Muscle of arm (tissue), 12 donors: ENCODE measurements around the gene FGD6. TPM values are rescaled to one million over a fixed set of nuclear protein-coding genes. Genes with fewer than 3 reads are reported as not detected.
"Not testable (repeated sequence)": the region's sequence is repeated elsewhere in the genome, so short reads cannot be mapped to it uniquely, and the experiment has no call there.

Source experiments
- DNase-seq: peaks from one replicate; pipeline ENCODE4 v3.0.0-alpha.2; 2013
- polyA plus RNA-seq, 12 donors: library from polyadenylated mRNA; unstranded; fragments of 120-200 nt; gene quantifications; one replicate each; pipeline ENCODE4 v1.2.1, GENCODE V29; 2013; ENCODE audit not compliant: insufficient read length in 12 of 12

FGD6 gene
- polyA plus RNA-seq, 12 donors: 4.1 to 13.8 (median 5.8) TPM; not detected in 1

DNA sequence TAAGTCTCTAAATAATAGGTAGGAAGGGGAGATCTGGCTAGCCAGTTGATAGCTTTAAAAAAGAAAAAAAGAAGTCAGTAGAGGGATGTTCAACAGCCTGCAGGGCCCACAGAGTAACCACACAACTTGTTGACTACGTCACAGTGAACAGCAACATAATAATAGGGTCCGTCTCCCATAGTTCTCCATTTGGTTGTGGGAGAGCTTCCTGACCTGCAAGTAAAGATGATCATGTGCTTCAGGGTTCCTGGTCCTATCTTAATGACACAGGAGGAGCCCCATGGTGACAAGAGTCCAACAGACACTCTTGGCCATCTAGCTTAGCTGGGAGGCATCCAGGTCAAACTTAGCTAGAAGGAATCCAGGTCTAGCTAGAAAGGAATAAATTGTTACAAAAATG, 36.2 kb downstream of the FGD6 start:
- no peak for DNase-seq

DNA sequence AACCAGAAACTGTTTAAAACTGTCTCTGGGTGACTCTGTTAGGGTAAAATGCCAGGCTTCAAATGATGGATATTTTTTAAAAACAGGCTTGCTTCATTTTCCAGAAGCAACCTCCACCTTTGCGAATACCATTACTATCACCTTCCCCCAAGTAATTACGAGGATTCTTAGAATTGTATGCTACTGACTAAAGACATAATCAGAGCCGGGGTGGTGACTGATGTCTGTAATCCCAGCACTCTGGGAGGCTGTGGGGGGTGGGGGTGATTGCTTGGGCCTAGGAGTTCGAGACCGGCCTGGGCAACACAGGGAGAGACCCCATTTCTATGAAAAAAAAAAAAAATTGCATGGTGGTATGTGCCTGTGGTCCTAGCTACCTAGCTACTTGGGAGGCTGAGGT, 38.3 kb downstream of the FGD6 start:
- no peak for DNase-seq

DNA sequence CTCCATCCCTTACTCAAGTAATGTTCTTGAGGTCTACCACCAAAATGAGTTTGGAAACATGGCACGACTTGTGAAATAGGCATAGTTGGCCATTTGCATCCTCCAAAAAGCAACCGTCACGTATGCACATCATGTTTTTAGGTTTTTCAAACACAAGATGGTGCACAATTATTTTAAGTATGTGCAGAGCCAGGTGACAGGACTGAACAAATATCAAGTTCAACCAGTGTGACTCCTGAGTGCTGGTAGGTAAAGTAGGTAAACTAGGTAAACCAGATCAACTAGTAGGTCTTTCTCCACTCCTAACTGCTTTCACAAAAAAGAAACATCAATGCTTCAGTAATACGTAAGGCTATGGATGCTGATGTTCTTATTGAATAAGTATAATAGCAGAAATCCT, 39.1 kb downstream of the FGD6 start:
- no peak for DNase-seq

DNA sequence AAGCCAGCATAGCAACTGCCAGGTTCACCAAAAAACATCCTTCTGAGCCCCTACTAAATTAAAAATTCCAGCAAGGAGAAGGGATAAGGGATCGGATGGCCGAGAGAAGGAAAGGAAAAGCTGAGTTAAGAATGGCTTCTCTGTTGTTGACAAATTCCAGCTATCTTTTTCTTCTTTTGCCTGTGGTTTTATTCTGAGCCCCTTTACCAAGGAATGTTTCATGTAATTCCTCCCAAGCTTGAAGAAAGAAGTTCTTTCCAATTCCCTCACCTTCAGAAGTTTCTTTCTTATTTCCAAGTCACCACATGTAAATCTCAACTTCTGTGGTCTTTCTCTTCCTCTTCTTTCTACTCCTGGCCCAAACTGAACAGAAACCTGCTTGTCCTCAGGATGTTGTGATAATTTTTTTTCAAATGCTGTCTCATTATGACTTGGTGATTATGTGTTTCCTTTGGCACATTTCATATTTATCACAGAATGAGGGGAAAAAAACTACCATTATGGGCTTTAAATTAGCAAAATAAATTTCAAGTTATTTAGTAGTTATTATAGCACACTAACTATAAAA, 40.0 kb downstream of the FGD6 start:
- no peak for DNase-seq

DNA sequence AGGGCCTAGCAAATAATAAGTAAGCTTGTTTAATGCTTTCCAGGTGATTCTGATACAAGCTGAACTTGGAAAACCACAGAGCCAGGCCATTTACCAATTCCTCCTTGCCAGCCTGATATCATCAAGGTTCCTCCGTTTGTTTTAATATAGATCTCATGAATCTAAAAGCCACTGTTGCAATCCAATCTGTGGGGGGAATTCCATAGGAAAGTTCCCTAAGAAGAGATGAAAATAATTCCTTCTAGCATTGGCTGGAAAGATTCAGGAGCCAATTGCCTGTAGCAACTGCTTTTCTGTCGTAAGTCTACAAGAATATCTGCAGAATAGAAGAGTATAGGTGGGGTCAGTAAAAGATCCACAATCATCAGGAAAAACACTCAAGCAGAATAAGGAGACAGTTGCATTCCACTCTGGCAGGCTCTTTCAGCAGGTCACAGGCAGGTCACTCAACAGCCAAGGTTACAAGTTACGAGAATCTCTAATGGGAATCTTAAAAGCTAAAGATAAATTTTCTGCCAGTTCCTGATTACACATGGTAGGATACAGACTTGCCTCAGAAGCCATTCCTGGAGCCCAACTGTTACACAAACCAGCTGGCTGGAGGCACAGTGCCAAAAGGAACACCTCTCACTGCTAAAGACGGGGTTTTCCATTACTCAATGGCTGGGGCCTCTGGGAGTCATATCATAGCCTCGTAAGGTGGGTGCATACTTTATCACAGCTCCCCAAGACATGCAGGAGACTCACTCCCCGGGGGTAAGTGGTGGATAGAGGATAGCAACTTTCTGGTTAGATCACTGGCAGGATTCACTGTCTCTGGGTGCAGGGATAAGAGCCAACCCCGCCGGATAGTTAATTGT, 43.6 kb downstream of the FGD6 start:
- DNase-seq: peak; percentile 37

DNA sequence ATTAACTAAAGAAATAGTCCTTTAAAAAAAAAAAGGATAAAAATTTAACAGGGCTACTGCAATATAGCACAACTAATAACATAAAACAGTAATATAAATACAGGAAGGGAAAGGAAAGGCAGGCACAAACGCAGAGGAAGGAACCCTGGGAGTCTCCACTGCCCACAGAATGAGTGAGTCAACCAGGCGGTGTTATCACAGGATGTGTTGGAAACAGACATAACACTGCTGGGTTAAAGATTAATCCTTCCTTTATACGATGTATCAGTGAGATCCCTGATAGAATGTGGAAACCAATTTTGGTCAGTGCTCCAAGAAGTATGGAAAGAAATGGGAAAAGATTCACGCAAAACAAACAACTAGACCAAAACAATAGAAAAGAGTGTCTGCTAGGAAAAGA, 47.9 kb downstream of the FGD6 start:
- no peak for DNase-seq

DNA sequence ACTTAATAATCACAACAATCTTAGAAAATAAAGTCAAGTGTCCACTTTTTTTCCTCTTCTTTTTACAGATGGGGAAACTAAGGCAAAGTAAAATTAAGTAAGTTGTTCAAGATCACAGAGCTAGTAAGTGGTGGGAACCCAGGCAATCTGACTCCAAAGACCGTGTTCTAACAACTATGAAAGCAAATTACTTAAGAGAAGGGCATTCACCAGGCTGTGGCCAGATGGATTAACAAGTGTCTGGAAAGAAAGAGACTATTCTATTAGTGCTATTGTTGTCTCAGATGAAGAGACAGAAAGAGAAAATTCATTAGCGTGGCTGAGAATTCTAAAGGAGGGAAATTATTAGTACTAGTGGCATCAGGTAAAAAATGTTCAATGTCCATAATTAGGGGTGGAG, 48.5 kb downstream of the FGD6 start:
- no peak for DNase-seq

DNA sequence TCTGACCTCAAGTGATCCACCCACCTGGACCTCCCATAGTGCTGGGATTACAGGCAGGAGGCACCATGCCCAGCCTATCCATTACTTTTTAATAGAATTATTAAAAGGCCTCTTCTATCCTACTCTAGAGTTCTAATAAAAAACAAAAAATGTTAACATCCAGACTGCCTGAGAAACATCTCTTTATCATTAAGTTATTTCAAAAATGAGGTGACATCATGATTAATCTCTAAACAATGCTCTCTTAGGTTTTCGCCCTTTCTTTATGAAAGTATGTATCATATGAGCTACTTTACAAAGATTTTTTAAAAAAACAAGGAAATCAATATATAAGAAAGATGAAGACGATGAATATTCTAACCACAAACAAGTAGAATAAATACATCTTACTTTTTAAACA, 52.6 kb downstream of the FGD6 start:
- no peak for DNase-seq

DNA sequence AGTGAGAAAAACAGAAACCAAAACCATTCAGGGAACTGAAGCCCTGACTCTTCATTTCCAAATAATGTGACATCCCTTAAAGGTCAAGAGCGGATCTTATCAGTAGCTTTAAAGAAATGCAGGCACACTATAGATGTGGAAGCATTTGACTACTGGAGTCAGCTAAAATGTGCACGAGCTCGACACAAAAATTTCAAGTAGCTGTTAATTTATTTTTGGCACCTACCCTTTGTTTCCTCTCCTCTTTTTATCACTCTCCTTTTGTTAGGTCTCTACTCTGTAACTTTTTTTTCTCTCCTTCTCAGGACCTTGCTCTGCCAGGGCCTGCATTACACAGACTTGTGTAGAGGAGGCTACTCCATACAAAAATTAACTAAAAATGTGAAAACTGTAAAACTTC, 58.3 kb downstream of the FGD6 start:
- no peak for DNase-seq

DNA sequence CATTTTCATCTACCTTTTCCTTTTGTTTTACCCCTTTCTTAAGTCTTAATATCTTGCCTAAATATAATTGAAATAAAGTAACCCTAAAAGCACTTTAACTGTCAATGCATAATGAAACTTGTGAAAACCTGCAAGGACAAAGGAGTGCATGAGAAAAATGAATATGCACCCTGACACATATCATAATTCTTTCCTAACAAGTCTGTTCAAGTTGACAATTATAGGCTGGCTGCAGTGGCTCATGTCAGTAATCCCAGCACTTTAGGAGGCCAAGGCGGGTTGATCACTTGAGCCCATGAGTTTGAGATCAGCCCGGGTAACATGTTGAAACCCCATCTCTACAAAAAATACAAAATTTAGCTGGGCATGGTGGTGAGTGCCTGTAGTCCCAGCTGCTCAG, 65.4 kb downstream of the FGD6 start:
- no peak for DNase-seq

DNA sequence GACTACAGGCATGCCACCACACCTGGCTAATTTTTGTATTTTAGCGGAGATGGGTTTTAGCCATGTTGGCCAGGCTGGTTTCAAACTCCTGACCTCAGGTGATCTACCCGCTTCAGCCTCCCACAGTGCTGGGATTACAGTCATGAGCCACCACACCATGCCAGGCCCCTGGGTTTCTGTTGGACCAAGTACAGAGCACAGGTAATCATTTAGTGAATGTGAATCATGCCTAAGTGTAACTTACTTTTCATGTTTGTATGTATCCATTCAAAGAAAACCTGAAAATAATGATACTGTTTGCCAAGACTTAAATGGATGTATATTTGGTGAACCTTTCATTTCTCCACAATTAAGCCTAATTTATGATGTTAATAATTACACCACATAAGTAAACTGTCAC, 65.9 kb downstream of the FGD6 start:
- DNase-seq: no peak

DNA sequence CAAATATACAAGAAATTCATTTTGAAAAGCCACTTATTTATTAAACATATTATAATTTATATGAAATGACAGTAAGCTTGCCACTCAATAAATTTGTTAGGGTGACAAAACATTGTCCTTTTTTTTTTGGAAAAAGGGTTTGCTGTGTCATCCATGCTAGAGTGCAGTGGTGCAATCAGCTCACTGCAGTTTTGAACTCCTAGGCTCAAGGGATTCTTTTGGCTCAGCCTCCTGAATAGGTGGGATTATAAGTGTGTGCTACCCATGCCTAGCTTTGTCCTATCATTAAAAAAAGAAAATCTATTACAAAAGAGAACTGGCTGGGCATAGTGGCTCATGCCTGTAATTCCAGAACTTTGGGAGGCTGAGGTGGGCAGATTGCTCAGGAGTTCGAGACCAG, 66.8 kb downstream of the FGD6 start:
- DNase-seq: no peak

DNA sequence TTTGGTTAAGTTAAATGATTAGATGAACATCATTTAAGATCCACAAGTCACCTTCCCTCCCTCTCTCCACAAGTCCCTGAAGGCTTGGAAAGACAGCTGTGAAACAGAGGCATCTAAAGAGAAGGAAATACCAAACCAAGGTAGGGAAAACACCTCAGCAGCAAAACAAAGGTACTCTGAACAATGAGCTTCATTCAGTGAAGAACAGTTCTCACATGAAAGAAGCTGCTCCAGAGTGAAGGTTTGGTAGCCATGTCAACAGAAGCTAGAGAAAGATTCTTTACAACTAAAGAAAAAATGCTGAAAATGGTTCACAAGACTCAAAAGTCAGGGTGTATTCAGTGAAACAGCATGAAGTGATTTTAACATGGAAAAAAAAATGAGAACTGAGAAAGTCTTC, 69.4 kb downstream of the FGD6 start:
- DNase-seq: no peak

DNA sequence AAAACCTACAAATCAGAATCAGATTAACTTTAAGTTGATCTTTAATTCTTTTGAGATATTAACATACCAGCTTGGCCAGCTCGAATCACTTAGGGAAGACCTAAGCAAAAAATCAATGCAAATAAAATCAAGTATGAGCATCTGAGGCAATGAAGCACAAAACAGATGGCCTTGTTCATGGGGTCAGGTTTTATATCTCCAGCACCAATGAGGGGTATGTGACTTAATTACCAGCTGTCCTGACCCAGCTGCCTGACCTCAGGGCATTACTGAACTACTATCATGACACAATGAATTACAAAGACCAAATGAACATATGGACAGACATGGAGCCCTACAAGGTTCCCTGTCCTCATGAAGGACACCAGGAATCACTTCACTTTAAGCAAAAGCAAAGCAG, 70.5 kb downstream of the FGD6 start:
- DNase-seq: no peak

DNA sequence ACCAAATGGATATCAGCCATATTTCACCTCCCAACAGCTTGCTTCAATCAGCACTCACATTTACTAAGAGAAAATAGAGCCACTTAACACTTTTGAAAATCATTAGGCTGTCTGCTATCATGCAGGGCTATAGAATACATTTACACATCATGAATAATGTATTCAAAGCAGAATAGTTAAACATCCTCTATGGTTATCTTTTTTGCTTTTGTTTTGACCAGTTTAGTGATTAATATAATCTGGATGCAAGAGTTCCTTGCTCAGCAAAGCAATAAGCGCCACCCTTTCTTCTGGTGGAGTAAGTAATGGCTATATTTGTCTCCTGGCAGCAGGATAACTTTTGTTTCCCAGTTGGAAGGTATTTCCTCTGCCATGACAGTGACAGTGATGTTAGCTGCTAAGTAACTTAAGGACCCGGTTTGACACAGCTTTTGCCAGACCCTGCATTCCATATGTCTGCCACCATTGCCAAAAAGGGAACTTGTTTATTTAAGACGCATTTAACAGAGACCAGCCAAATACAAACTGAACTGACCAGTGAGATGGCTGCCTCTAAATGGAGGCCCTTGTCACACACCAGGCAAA, 73.6 kb downstream of the FGD6 start:
- DNase-seq: peak; percentile 9

DNA sequence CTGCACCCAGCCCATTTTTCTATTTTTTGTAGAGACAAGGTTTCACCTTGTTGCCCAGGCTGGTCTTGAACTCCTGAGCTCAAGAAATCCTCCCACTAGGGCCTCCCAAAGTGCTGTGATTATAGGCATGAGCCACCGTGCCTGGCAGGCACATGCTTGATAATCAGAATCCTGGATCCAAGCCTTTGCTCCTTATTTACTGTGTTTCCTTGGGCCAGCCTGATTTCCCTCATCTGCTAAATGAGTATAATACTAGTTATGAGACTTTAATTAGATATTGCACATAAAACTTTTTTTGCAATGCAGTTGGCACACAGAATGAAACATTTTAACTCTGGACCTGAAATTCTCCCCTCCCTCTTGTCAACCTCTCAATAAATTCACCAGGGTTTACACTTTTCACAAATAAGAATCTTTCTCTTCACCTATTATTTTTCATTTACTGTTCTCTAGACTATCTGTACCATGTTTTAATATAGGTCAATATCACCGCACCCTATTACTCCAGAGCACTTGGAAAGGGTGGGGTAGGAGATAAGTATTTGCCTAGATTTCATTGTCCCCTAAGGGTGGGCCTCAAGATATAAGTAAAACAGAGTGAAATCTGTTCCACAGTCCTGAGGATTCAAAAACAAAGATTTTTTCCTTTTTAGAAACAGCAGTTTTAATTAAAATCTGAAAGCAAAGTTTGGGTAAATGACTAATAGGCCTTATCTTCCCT, 74.7 kb downstream of the FGD6 start:
- DNase-seq: no peak

DNA sequence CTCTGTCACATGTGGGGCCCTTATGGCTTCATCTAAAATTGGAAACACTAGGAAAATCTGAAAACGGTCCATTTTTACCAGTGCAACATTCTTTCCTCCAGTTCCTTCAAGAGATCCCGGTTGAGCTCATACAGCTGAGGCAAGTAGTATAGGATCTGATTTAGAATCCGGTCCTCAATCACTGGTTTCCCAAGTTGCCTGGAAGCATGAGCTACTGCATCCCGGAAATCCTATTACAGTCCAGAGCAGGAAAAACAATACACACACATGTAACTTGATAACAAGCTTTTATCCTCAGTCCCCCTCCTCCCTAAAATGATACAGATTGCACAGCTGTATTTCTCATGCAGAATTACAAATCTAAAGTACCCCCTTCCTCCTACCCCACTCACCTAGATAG, 76.0 kb downstream of the FGD6 start:
- DNase-seq: no peak

DNA sequence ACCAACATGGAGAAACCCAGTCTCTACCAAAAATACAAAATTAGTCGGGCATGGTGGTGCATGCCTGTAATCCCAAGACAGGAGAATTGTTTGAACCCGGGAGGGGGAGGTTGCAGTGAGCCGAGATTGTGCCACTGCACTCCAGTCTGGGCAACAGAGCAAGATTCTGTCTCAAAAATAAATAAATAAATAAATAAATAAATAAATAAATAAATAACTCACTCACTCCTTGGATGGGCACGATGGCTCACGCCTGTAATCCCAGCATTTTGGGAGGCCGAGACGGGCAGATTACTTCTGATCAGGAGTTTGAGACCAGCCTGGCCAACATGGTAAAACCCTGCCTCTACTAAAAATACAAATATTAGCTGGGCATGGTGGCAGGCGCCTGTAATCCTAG, 79.2 kb downstream of the FGD6 start:
- DNase-seq: not testable (repeated sequence)

DNA sequence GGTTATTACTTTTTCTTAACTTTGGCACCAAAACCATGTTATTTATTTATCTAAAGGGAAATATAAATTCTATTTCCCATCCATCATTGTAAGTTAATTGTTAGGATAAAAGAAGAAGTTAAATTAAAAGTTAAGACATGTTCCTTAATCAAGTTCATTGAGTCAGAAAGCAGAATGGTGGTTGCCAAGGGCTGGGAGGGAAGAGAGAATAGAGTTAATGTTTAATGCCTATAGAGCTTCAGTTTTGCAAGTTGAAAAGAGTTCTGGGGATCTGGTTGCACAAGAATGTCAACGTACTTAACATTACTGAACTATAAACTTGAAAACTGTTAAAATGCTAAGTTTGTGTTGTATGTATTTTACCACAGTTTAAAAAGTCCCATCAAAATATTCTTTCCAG, 80.7 kb downstream of the FGD6 start:
- no peak for DNase-seq

DNA sequence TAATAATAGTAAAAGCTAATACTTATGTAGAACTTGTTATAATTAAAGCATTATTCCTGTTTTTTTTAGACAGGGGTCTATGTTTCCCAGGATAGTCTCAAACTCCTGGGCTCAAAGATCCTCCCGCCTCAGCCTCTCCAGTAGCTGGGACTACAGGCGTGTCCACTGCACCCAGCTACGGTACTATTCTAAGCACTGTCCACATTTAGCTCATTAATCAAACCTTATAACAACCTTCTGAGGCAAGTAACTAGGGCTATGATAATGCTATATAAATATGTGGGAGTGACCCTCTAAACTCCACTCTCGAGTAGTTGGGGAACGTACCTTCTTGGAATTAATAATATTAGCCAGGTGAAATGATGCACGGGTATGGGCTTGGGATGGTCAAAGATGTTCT, 83.2 kb downstream of the FGD6 start:
- no peak for DNase-seq

DNA sequence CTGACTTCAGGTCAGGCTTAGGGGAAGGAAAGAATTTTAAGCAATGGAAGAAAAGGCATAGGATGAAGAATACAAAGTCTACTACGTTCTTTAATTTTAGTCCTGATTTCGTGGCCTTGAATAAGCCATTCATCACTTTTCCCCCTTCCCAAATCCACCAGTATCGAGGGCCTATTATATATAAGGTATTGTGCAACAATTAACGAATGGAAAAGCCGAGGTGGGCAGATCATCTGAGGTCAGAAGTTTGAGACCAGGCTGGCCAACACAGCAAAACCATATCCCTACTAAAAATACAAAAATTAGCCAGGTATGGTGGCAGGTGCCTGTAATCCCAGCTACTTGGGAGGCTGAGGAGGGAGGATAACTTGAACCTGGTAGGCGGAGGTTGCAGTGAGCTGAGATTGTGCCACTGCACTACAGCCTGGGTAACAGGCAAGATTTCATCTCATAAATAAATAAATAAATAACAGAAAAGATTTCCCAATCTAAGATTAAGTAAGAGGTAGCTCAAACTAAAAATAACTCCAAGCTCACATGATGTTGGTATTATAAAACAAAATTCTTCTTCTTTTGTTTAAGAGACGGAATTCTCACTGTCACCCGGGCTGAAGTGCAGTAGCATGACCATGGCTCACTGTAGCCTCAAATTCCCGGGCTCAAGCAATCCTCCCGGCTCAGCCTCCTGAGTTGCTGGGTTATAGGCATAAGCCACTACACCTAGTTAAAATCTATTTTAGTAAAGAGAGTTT, 85.5 kb downstream of the FGD6 start:
- DNase-seq: no peak

DNA sequence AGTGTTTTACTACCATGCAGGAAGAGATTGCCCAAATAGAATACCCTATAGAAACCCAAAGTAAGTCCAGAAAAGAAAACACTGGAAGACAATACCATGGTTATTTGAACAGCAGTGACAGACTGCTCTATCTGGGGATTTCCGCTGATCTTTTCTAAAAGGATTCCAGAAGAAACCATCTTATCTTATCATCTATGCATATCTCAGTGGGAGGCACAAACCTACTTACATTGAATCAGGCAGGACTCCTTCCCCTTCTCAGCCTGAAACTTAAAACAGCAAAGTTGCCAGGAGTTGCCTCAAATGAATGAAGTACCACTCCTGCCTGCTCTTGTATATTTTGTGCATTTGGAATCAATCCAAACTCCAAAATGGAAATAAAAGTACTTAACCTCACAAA, 87.2 kb downstream of the FGD6 start:
- no peak for DNase-seq
